ENCODE measurements around the gene ESR2.
A peak's percentile ranks its signal among the peaks of the same experiment; 100 is the strongest.
"Not testable (repeated sequence)": the region's sequence is repeated elsewhere in the genome, so short reads cannot be mapped to it uniquely, and the experiment has no call there.

The ESR2 gene

DNA sequence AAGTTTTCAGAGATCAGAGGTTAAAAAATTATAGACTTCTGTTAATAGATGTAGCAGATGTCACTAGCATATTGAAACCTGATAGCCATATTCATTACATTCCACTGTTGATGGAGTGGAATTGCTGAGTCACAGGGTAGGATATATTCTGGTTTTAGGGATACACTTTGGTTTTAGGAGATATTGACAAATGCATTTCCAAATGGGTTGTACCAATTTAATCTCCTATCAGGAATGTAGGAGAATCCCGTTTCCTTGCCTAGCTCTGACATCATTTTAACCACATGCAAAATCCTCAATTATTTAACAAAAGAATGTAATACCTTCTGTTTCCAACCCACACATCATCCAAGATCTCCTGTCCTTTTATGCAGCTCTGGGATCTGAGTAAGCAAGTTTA is 30.7 kb upstream of the ESR2 start:
- peak; percentile 34 to 58 for DNase-seq (ENCODE audit: low read depth in 2 of 2)
- H3K4me3 ChIP-seq (replicated peaks in 1 of 2; ENCODE audit: low read depth in 2 of 2, low read length in 2 of 2): no peak overlapping the region
- TF ChIP-seq, protein P1, sequence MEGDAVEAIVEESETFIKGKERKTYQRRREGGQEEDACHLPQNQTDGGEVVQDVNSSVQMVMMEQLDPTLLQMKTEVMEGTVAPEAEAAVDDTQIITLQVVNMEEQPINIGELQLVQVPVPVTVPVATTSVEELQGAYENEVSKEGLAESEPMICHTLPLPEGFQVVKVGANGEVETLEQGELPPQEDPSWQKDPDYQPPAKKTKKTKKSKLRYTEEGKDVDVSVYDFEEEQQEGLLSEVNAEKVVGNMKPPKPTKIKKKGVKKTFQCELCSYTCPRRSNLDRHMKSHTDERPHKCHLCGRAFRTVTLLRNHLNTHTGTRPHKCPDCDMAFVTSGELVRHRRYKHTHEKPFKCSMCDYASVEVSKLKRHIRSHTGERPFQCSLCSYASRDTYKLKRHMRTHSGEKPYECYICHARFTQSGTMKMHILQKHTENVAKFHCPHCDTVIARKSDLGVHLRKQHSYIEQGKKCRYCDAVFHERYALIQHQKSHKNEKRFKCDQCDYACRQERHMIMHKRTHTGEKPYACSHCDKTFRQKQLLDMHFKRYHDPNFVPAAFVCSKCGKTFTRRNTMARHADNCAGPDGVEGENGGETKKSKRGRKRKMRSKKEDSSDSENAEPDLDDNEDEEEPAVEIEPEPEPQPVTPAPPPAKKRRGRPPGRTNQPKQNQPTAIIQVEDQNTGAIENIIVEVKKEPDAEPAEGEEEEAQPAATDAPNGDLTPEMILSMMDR (IDR thresholded peaks at IDR 0.05; ENCODE audit: low read depth, low read length): no peak

- H3K4me3 ChIP-seq (replicated peaks in 1 of 2; ENCODE audit: low read depth in 2 of 2, low read length in 2 of 2): no peak overlapping the region
- TF ChIP-seq, protein P1 (IDR thresholded peaks at IDR 0.05; ENCODE audit: low read depth, low read length): no peak
- peak; percentile 18 to 55 for DNase-seq (ENCODE audit: low read depth in 2 of 2)
Measured at GRCh38 chr14:64324461-64324860, 30.3 kb upstream of the ESR2 start.

GRCh38 chr14:64320362-64320761 is 26.2 kb upstream of the ESR2 start:
- not testable (repeated sequence) for DNase-seq (ENCODE audit: low read depth in 2 of 2); H3K4me3 ChIP-seq (replicated peaks in 1 of 2; ENCODE audit: low read depth in 2 of 2, low read length in 2 of 2)

- DNase-seq (ENCODE audit: low read depth in 2 of 2); H3K4me3 ChIP-seq (replicated peaks in 1 of 2; ENCODE audit: low read depth in 2 of 2, low read length in 2 of 2): not testable (repeated sequence)
Measured at GRCh38 chr14:64318695-64319094, 24.5 kb upstream of the ESR2 start.

DNA sequence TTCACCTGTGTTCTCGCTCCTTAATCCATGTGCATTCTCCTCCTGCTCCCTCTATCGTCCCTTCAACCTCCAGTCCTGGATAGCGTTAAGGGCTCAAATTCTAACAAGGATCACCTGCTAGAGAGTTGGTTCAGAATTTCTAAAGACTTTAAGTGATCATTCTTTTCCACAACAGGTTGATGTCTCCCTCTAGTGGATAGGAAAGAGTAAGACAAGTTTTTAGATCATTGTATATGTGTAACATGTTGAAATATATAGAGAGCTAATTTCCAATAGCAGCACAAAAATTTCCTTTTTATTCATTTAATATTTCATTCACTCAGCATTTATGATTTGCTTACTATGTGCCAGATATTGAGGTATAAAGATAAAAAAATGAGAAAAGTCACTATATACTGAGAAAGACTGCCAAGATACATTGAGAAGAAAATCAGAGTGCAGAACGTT is 9.3 kb upstream of the ESR2 start:
- TF ChIP-seq, protein P1 (IDR thresholded peaks at IDR 0.05; ENCODE audit: low read depth, low read length): peak; percentile 70
- peak; percentile 75 to 76 for DNase-seq (ENCODE audit: low read depth in 2 of 2)

DNA sequence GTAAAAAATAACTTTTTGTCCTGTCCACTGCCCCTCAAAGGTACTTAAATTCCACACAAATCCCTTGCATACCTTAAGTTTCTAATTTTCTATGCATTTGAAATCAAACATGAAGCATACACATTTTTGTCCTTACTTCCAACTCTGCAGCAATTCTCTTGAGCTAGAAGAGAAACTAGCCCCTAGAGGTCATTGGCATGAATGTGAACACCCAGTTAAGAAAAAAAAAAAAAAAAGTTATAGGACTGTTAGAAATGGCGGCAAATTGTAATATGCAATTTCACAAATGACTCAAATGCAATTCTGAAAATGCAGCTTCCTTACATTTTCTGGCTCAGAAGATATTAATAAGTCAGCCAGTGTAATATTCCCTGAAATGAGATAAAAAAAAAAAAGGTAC is 4.6 kb upstream of the ESR2 start:
- TF ChIP-seq, protein P1 (IDR thresholded peaks at IDR 0.05; ENCODE audit: low read depth, low read length): no peak
- no peak overlapping the region for H3K4me3 ChIP-seq (replicated peaks in 1 of 2; ENCODE audit: low read depth in 2 of 2, low read length in 2 of 2)
- DNase-seq (ENCODE audit: low read depth in 2 of 2): peak in 1 of 2 donors; percentile 13

More for the DNA sequence above, 9.3 kb upstream of the ESR2 start:
- no peak overlapping the region for H3K4me3 ChIP-seq (replicated peaks in 1 of 2; ENCODE audit: low read depth in 2 of 2, low read length in 2 of 2)

- TF ChIP-seq, protein P1 (IDR thresholded peaks at IDR 0.05; ENCODE audit: low read depth, low read length): no peak
- no peak overlapping the region for H3K4me3 ChIP-seq (replicated peaks in 1 of 2; ENCODE audit: low read depth in 2 of 2, low read length in 2 of 2)
- DNase-seq (ENCODE audit: low read depth in 2 of 2): peak; percentile 44 to 74
Measured at GRCh38 chr14:64296561-64296960, 2.4 kb upstream of the ESR2 start.

DNA sequence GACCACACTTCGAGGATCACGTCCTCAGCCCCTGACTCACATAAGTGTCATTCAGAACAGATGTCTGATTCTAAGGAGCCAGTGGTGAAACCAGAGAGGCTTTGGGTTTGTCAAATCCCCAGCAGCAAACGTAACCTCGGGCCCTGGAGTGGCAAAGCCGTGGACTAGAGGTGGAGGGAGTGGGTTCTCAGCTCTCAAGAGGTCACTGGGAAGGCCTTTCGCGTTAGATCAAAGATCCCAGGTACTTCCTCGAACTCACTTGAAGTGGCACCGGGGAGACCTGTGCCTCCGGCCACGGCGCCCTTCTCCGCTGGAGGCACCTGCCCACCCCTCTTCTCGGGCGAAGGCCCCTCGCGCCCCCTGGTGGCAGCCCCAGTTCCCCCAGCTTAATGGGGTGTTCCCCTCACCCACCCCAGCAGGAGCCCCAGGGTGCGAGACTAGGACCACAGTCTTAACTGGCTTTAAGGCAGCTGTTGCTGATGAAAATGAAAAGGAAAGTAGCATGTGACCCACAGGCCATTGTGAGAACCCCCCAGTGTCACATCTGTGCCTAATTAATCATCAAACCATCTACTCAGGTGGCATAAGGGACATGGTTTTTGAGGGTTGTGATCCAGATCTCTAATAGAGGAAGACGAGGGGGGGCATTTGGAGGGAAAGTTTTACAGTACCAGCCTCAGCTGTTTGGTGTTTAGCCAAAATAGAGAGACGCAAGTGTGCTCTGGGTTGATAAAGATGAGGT is 672 bp upstream of the ESR2 start:
- DNase-seq (ENCODE audit: low read depth in 2 of 2): peak; percentile 62 to 68
- TF ChIP-seq, protein P1 (IDR thresholded peaks at IDR 0.05; ENCODE audit: low read depth, low read length): peak; percentile 93
- peak overlapping the region; percentile 45 to 49 for H3K4me3 ChIP-seq (replicated peaks in 1 of 2; ENCODE audit: low read depth in 2 of 2, low read length in 2 of 2)

Data from cardiac fibroblast (primary cell).